Ovary (tissue), 3 donors: ENCODE data around the gene TMTC2.

Experiments used
- CTCF ChIP-seq, 3 donors: fragments of 450-650 bp in 2 of 3; fragments of 200-600 bp in 1 of 3; IDR thresholded peaks; one replicate each; pipeline versions ENCODE4 v1.5.1 to v1.8.0; 2016 to 2022; ENCODE audit warnings: antibody characterized with exemption in 3 of 3, mild to moderate bottlenecking in 1 of 3
- EP300 ChIP-seq: sonication (generic); formaldehyde crosslinking; IDR thresholded peaks from one replicate; pipeline ENCODE4 v1.6.1; 2017; ENCODE audit warnings: antibody characterized with exemption
- POLR2A ChIP-seq: fragments of 450-650 bp; IDR thresholded peaks from one replicate; pipeline ENCODE4 v1.6.1; 2017; ENCODE audit warnings: antibody characterized with exemption, mild to moderate bottlenecking, moderate library complexity
- donor health status: DM: no; HTN: no; CAD: no.

- TF ChIP-seq CTCF (IDR thresholded peaks at IDR 0.05) = no peak
- TF ChIP-seq POLR2A = no peak
- no peak for TF ChIP-seq EP300
Measured at GRCh38 chr12:83153177-83153576, 466.5 kb downstream of the TMTC2 start.
